ENCODE results near the gene PSMB2.
"Not testable (repeated sequence)": the region's sequence is repeated elsewhere in the genome, so short reads cannot be mapped to it uniquely, and the experiment has no call there.

DNA sequence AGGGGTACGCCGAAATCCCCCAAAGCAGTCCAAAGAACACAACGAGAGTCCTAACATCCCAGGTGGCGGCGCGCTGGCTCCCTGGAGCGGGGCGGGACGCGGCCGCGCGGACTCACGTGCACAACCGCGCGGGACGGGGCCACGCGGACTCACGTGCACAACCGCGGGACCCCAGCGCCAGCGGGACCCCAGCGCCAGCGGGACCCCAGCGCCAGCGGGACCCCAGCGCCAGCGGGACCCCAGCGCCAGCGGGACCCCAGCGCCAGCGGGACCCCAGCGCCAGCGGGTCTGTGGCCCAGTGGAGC is 64.6 kb downstream of the PSMB2 start:
- TF ChIP-seq, protein P1, sequence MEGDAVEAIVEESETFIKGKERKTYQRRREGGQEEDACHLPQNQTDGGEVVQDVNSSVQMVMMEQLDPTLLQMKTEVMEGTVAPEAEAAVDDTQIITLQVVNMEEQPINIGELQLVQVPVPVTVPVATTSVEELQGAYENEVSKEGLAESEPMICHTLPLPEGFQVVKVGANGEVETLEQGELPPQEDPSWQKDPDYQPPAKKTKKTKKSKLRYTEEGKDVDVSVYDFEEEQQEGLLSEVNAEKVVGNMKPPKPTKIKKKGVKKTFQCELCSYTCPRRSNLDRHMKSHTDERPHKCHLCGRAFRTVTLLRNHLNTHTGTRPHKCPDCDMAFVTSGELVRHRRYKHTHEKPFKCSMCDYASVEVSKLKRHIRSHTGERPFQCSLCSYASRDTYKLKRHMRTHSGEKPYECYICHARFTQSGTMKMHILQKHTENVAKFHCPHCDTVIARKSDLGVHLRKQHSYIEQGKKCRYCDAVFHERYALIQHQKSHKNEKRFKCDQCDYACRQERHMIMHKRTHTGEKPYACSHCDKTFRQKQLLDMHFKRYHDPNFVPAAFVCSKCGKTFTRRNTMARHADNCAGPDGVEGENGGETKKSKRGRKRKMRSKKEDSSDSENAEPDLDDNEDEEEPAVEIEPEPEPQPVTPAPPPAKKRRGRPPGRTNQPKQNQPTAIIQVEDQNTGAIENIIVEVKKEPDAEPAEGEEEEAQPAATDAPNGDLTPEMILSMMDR (IDR thresholded peaks at IDR 0.05; ENCODE audit: insufficient read depth, low read length, poor library complexity, severe bottlenecking) = not testable (repeated sequence)
- TF ChIP-seq EZH2phosphoT487 (conservative IDR thresholded peaks at IDR 0.05; ENCODE audit: low read length) = not testable (repeated sequence)
